ENCODE measurements around the gene TUBB8. TPM values are rescaled to one million over a fixed set of nuclear protein-coding genes. Genes with fewer than 3 reads are reported as not detected.
"Not testable (repeated sequence)": the region's sequence is repeated elsewhere in the genome, so short reads cannot be mapped to it uniquely, and the experiment has no call there.

Gene TUBB8
- total RNA-seq, 4 donors from 2014 or later: not detected

DNA sequence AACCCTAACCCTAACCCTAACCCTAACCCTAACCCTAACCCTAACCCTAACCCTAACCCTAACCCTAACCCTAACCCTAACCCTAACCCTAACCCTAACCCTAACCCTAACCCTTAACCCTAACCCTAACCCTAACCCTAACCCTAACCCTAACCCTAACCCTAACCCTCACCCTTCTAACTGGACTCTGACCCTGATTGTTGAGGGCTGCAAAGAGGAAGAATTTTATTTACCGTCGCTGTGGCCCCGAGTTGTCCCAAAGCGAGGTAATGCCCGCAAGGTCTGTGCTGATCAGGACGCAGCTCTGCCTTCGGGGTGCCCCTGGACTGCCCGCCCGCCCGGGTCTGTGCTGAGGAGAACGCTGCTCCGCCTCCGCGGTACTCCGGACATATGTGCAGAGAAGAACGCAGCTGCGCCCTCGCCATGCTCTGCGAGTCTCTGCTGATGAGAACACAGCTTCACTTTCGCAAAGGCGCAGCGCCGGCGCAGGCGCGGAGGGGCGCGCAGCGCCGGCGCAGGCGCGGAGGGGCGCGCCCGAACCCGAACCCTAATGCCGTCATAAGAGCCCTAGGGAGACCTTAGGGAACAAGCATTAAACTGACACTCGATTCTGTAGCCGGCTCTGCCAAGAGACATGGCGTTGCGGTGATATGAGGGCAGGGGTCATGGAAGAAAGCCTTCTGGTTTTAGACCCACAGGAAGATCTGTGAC lies 38.7 kb downstream of the TUBB8 start:
- intact Hi-C loops (cut with DNase I; ENCODE audit: low total_unique reads); H3K9me3 ChIP-seq; H3K4me3 ChIP-seq: not testable (repeated sequence)

More for the DNA sequence above, 38.7 kb downstream of the TUBB8 start:
- H3K4me1 ChIP-seq, H3K36me3 ChIP-seq, H3K27ac ChIP-seq, DNase-seq, H3K27me3 ChIP-seq: not testable (repeated sequence)

Other genes starting within 250 kb of the TUBB8 start
- gene ZMYND11, start 86.2 kb upstream of the TUBB8 start, total RNA-seq: 100 to 1,000 TPM in 2 of 4 donors, 10 to 100 TPM in 2; 54.1 to 122 (median 104) TPM

All from uterus (tissue), 4 donors.